ENCODE data around the gene RNF215. TPM values are rescaled to one million over a fixed set of nuclear protein-coding genes. Genes with fewer than 3 reads are reported as not detected.
A peak's percentile ranks its signal among the peaks of the same experiment; 100 is the strongest.
"Not testable (repeated sequence)": the region's sequence is repeated elsewhere in the genome, so short reads cannot be mapped to it uniquely, and the experiment has no call there.

RNF215 gene
- total RNA-seq, 1 donor from 2014 or later, result 15.5 TPM

DNA sequence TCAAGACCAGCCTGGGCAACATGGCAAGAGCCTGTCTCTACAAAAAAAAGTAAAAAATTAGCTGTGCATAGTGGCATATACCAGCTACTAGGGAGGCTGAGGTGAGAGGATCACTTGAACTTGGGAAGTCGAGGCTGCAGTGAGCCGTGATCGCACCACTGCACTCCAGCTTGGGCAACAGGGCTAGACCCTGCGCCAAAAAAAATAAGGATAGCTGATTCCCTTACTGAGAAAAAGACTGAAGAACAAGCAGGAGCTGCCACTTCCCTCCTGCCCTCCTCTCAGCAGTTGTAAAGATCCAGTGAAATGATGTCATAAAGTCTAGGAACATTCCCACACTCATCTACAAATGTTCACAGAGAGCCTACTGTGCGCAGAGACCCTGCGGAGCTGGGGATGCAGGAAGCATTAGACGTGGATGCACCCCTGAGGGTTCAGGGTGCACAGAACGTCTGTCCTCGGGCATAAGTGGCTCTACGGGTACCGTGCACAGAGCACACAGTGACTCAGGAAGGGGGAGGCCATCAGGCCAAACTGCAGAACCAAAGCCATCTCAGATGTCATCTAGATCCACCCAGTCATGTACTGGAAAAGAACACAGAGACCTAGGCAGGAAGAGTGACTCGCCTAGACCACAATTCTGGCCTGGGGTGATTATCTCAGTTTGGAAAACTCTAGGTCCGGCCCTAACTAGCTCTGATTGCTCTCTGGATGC is 21.3 kb upstream of the RNF215 start:
- no peaks in the 10 kb centered on the region for H3K27me3 ChIP-seq (ENCODE audit: control insufficient read depth, insufficient read depth, low read length)
- H3K36me3 ChIP-seq (ENCODE audit: control insufficient read depth, insufficient read depth, low read length), result peaks cover 28% of the 10 kb centered on the region
- TF ChIP-seq, protein P1, sequence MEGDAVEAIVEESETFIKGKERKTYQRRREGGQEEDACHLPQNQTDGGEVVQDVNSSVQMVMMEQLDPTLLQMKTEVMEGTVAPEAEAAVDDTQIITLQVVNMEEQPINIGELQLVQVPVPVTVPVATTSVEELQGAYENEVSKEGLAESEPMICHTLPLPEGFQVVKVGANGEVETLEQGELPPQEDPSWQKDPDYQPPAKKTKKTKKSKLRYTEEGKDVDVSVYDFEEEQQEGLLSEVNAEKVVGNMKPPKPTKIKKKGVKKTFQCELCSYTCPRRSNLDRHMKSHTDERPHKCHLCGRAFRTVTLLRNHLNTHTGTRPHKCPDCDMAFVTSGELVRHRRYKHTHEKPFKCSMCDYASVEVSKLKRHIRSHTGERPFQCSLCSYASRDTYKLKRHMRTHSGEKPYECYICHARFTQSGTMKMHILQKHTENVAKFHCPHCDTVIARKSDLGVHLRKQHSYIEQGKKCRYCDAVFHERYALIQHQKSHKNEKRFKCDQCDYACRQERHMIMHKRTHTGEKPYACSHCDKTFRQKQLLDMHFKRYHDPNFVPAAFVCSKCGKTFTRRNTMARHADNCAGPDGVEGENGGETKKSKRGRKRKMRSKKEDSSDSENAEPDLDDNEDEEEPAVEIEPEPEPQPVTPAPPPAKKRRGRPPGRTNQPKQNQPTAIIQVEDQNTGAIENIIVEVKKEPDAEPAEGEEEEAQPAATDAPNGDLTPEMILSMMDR (IDR thresholded peaks at IDR 0.05; ENCODE audit: insufficient read depth, low read length, severe bottlenecking), result no peak
- H3K4me3 ChIP-seq (ENCODE audit: low read depth, low read length), result no peak overlapping the region
- peak; percentile 93 for FAIRE-seq
- peak; percentile 80 for DNase-seq (ENCODE audit: low read depth)

DNA sequence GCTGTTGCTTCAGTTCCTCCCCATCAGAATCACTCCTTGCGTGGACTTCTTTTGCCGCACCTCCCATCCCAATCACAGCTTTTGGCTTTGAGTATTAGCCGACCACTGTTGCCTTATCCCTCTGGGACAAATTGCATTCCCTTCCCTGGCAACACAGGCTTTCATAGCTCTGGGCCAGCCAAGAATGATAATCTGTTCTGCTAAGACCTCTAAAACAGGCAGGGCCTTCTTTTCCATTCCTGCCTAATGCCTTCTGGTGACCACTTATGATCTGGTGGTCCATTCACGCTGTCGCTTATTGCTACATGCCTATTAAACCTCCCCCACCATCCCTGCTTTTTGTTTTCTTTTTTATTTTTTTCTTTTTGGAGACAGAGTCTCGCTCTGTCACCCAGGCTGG is 19.2 kb upstream of the RNF215 start:
- peaks cover 30% of the 10 kb centered on the region for H3K36me3 ChIP-seq (ENCODE audit: control insufficient read depth, insufficient read depth, low read length)
- TF ChIP-seq, protein P1 (IDR thresholded peaks at IDR 0.05; ENCODE audit: insufficient read depth, low read length, severe bottlenecking), result no peak
- FAIRE-seq (no peak), DNase-seq (ENCODE audit: low read depth) (no peak)
- no peak overlapping the region for H3K4me3 ChIP-seq (ENCODE audit: low read depth, low read length)
- H3K27me3 ChIP-seq (ENCODE audit: control insufficient read depth, insufficient read depth, low read length), result no peaks in the 10 kb centered on the region

DNA sequence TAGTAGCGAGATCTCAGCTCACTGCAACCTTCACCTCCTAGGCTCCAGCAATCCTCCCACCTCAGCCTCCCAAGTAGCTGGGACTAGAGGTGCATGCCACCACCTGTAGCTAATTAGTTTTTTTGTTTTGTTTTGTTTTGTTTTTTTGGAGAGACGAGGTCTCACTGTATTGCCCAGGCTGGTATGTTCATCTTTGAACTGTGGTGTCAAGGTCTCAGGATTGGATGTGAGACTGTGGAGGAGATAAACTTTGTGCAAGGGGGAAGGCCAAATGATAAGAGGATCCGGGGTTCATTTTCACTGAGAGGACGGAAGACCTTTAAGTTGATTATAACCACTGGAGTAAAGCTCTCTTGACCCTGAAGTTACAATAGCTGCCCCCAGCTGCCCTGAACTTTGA is 18.5 kb upstream of the RNF215 start:
- H3K36me3 ChIP-seq (ENCODE audit: control insufficient read depth, insufficient read depth, low read length), result peaks cover 29% of the 10 kb centered on the region
- no peaks in the 10 kb centered on the region for H3K27me3 ChIP-seq (ENCODE audit: control insufficient read depth, insufficient read depth, low read length)
- TF ChIP-seq, protein P1 (IDR thresholded peaks at IDR 0.05; ENCODE audit: insufficient read depth, low read length, severe bottlenecking), result no peak
- H3K4me3 ChIP-seq (ENCODE audit: low read depth, low read length), result no peak overlapping the region
- FAIRE-seq, result peak; percentile 58
- DNase-seq (ENCODE audit: low read depth), result no peak

DNA sequence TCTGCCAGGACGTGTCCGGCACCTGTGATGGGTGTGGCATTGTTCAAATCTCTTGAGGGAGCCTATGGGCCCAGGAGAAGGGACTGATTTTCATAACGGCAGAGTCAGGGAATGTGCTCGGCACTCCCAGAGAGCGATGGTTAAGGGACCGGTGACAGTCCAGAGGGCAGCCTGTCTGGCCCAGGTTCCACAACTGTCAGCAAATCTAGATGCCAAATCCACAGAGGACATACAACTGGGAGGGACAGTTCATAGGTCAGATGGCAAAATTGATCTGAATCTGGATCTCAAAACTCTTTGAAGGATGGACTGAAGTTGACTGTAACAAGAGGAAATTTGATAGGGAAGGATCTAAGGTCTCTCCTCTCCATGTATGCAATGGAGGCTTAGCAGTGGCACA is 17.1 kb upstream of the RNF215 start:
- H3K27me3 ChIP-seq (ENCODE audit: control insufficient read depth, insufficient read depth, low read length), result no peaks in the 10 kb centered on the region
- peak; percentile 80 for FAIRE-seq
- DNase-seq (ENCODE audit: low read depth), result no peak
- TF ChIP-seq, protein P1 (IDR thresholded peaks at IDR 0.05; ENCODE audit: insufficient read depth, low read length, severe bottlenecking), result no peak
- peaks cover 28% of the 10 kb centered on the region for H3K36me3 ChIP-seq (ENCODE audit: control insufficient read depth, insufficient read depth, low read length)
- H3K4me3 ChIP-seq (ENCODE audit: low read depth, low read length), result no peak overlapping the region

DNA sequence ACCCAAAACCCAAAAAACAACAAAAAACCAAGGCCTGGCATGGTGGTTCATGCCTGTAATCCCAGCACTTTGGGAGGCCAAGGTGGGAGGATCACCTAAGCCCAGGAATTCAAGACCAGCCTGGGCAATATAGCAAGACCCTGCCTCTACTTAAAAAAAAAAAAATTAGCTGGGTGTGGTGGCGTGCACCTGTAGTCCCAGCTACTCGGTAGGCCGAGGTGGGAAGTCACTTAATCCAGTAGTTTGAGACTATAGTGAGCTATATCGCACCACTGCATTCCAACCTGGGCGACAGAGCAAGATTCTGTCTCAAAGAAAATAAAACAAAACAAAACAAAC is 15.5 kb upstream of the RNF215 start:
- not testable (repeated sequence) for FAIRE-seq; H3K4me3 ChIP-seq (ENCODE audit: low read depth, low read length); DNase-seq (ENCODE audit: low read depth); H3K27me3 ChIP-seq (ENCODE audit: control insufficient read depth, insufficient read depth, low read length)
- peaks cover 25% of the 10 kb centered on the region for H3K36me3 ChIP-seq (ENCODE audit: control insufficient read depth, insufficient read depth, low read length)

DNA sequence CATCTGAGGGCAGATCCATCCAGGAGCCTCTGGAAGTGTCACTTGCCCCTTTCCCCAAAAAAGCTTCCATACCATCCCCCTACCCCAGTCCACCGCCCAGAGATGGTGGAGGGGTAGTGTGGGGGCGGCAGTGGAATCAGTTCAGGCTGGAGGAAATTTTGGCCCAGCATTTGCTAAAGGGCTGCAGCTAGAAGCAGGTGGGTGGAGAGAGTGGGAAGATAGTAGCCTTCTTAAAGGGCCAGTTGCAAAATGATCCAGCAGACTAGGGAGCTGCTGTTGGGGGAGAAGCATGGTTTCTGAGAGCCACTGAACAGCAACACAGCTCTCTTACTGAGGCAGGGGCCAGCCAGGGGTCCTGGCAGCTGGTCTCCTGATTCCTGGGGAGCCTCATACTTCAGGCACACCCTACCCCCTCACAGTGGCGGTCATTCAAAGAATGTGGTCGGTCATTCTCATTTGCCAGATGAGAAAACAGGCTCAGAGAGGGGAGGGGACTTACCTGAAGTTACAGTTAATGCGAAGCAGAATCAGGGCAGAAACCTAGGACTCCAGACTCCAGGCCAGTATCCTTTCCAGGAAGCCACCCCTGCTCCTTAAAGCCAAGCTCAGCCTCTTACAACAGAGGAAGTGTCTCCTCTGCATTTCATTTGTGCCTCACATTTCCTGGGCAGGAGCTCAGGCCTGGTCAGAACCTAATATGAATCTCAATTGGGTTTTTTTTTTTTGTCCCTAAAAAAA is 15.0 kb upstream of the RNF215 start:
- TF ChIP-seq, protein P1 (IDR thresholded peaks at IDR 0.05; ENCODE audit: insufficient read depth, low read length, severe bottlenecking), result no peak
- Histone ChIP-seq H3K27me3 (ENCODE audit: control insufficient read depth, insufficient read depth, low read length) (no peaks in the 10 kb centered on the region), H3K36me3 (ENCODE audit: control insufficient read depth, insufficient read depth, low read length) (peaks cover 22% of the 10 kb centered on the region), H3K4me3 (ENCODE audit: low read depth, low read length) (no peak overlapping the region)
- no peak for DNase-seq (ENCODE audit: low read depth)
- FAIRE-seq, result no peak

DNA sequence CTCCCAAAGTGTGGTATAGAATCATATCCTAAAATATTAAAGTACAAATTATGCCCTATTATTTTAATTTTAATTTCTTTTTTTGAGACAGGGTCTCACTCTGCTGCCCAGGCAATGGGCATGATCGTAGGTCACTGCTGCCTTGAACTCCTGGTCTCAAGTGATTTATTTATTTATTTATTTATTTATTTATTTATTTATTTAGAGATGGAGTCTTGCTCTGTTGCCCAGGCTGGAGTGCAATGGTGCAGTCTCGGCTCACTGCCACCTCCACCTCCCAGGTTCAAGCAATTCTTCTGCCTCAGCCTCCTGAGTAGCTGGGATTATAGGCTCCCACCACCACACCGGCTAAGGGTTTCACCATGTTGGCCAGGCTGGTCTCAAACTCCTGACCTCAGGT is 13.8 kb upstream of the RNF215 start:
- peaks cover 15% of the 10 kb centered on the region for H3K36me3 ChIP-seq (ENCODE audit: control insufficient read depth, insufficient read depth, low read length)
- not testable (repeated sequence) for FAIRE-seq; H3K4me3 ChIP-seq (ENCODE audit: low read depth, low read length); H3K27me3 ChIP-seq (ENCODE audit: control insufficient read depth, insufficient read depth, low read length); DNase-seq (ENCODE audit: low read depth)
